Stimulated activated CD4-positive, alpha-beta T cell treated with anti-CD3 and anti-CD28 coated beads, TNF-alpha, amount 100 ng/mL, for 24 hours (primary cell): ENCODE measurements around the gene STH.
A peak's percentile ranks its signal among the peaks of the same experiment; 100 is the strongest.

Experiments used
- DNase-seq, 3 experiments: peaks; one replicate each; pipeline ENCODE4 v3.0.0-alpha.2; 2020; ENCODE audit warnings: low read depth in 3 of 3

STH gene

GRCh38 chr17:45985447-45985846, 13.6 kb upstream of the STH start:
- DNase-seq = no peak

GRCh38 chr17:45986056-45986455, 13.0 kb upstream of the STH start:
- no peak for DNase-seq

- DNase-seq = no peak
Measured at GRCh38 chr17:45987706-45988105, 11.3 kb upstream of the STH start.

- DNase-seq = no peak
Measured at GRCh38 chr17:45989759-45990158, 9.3 kb upstream of the STH start.

- no peak for DNase-seq
Measured at GRCh38 chr17:45990886-45991285, 8.2 kb upstream of the STH start.

- DNase-seq = no peak
Measured at GRCh38 chr17:45991341-45991740, 7.7 kb upstream of the STH start.

- no peak for DNase-seq
Measured at GRCh38 chr17:45992175-45992574, 6.9 kb upstream of the STH start.

GRCh38 chr17:45992904-45993303, 6.1 kb upstream of the STH start:
- DNase-seq = no peak

- no peak for DNase-seq
Measured at GRCh38 chr17:45993962-45994627, 5.0 kb upstream of the STH start.

- DNase-seq = no peak
Measured at GRCh38 chr17:45994987-45995386, 4.1 kb upstream of the STH start.

- no peak for DNase-seq
Measured at GRCh38 chr17:45995627-45996270, 3.3 kb upstream of the STH start.

GRCh38 chr17:45996282-45996937, 2.6 kb upstream of the STH start:
- DNase-seq = no peak

- no peak for DNase-seq
Measured at GRCh38 chr17:45997166-45997565, 1.9 kb upstream of the STH start.

- no peak for DNase-seq
Measured at GRCh38 chr17:45997624-45998023, 1.4 kb upstream of the STH start.

- DNase-seq = no peak
Measured at GRCh38 chr17:45999900-46000290, 845 bp downstream of the STH start.

- DNase-seq = no peak
Measured at GRCh38 chr17:46000292-46000691, 1.2 kb downstream of the STH start.

- no peak for DNase-seq
Measured at GRCh38 chr17:46000757-46001156, 1.7 kb downstream of the STH start.

- no peak for DNase-seq
Measured at GRCh38 chr17:46001390-46002310, 2.6 kb downstream of the STH start.

GRCh38 chr17:46002311-46002972, 3.4 kb downstream of the STH start:
- peak; percentile 52 to 68 (median 61) for DNase-seq

GRCh38 chr17:46002973-46003316, 3.9 kb downstream of the STH start:
- no peak for DNase-seq

GRCh38 chr17:46003907-46004748, 5.1 kb downstream of the STH start:
- DNase-seq = no peak
